PFSK-1 (cell line): Measurements from ENCODE around the gene CHD6.

Experiments used
- POLR2AphosphoS5 ChIP-seq: IDR thresholded peaks from 2 replicates; pipeline ENCODE4 v1.6.1; 2012; ENCODE audit warnings: low read depth, mild to moderate bottlenecking, control low read depth, low read length, moderate library complexity
- REST ChIP-seq, 2 experiments: IDR thresholded peaks; 2 replicates each; pipeline versions ENCODE4 v1.6.1 to v1.8.0; 2011 to 2012; ENCODE audit warnings: low read depth in 2 of 2, low read length in 2 of 2, control low read depth in 1 of 2, inconsistent platforms in 1 of 2, mild to moderate bottlenecking in 1 of 2, moderate library complexity in 1 of 2; ENCODE audit not compliant: insufficient read depth in 1 of 2
- TAF1 ChIP-seq: IDR thresholded peaks from 2 replicates; pipeline ENCODE4 v1.6.1; 2012; ENCODE audit warnings: low read length, control low read depth, borderline replicate concordance; ENCODE audit not compliant: insufficient read depth

GRCh38 chr20:41386502-41387427 is 231.4 kb downstream of the CHD6 start:
- no peak for TF ChIP-seq REST (IDR thresholded peaks at IDR 0.05; ENCODE audit: insufficient read depth in 1 of 2, low read depth in 2 of 2, low read length in 2 of 2)
- no peak for TF ChIP-seq TAF1
- TF ChIP-seq POLR2AphosphoS5, result no peak
